Left lung (tissue), 10 donors: ENCODE results near the gene NSD2. TPM values are rescaled to one million over a fixed set of nuclear protein-coding genes. Genes with fewer than 3 reads are reported as not detected.

ENCODE experiments used
- ATAC-seq: fragments of 200-7000 bp; cut with Tn5 transposase; one replicate; pipeline ENCODE4 v1.9.1; 2020; ENCODE audit warnings: moderate library complexity
- DNase-seq, 4 donors: peaks; one replicate each; pipeline ENCODE4 v3.0.0-alpha.2; 2013 to 2020
- H3K27ac ChIP-seq, 2 donors: fragments of 200-600 bp; sonication (generic) in 1 of 2; one replicate each; pipeline versions ENCODE4 v1.5.0 to v1.8.0; 2020 to 2021
- H3K27me3 ChIP-seq, 2 donors: fragments of 200-600 bp; sonication (generic) in 1 of 2; one replicate each; pipeline versions ENCODE4 v1.5.0 to v1.8.0; 2020 to 2021
- H3K36me3 ChIP-seq, 2 donors: fragments of 200-600 bp; sonication (generic) in 1 of 2; one replicate each; pipeline versions ENCODE4 v1.5.0 to v1.8.0; 2020 to 2021
- H3K4me1 ChIP-seq, 2 donors: fragments of 200-600 bp; one replicate each; pipeline ENCODE4 v1.8.0; 2021
- H3K4me3 ChIP-seq, 2 donors: fragments of 200-600 bp; sonication (generic) in 1 of 2; one replicate each; pipeline versions ENCODE4 v1.5.0 to v1.8.0; 2020 to 2021; ENCODE audit warnings: mild to moderate bottlenecking in 1 of 2
- H3K9me3 ChIP-seq, 2 donors: fragments of 200-600 bp; sonication (generic) in 1 of 2; one replicate each; pipeline versions ENCODE4 v1.5.0 to v1.8.0; 2020 to 2021
- intact Hi-C, 2 donors: fragments of 100-400 bp; cut with DNase I; formaldehyde crosslinking; loops; one replicate each; pipeline versions ENCODE4 v1.11.2 to v1.14.2; 2022
- polyA plus RNA-seq, 6 donors: library from polyadenylated mRNA; unstranded; fragments of 120-200 nt; gene quantifications; one replicate each; pipeline ENCODE4 v1.2.1, GENCODE V29; 2013; ENCODE audit not compliant: insufficient read length in 6 of 6
- total RNA-seq, 2 donors: library from RNA; stranded (reverse); fragmentation: NEBNext Ultra II Directional; extraction: Animal tissue kit (Norgen Biotek cat#: 25700); gene quantifications; one replicate each; pipeline ENCODE4 v1.2.1, GENCODE V29; 2021
- TF ChIP-seq, protein P1 (sequence below), 2 donors: fragments of 200-600 bp; sonication (generic) in 1 of 2; IDR thresholded peaks; one replicate each; pipeline versions ENCODE4 v1.5.0 to v1.8.0; 2021; ENCODE audit warnings: antibody characterized with exemption in 2 of 2
- donor health status: DM: no; HTN: yes; CAD: no.
- donor health status: DM: no; HTN: no; CAD: no.

The NSD2 gene
- total and polyA plus RNA-seq, 8 donors = 53.6 to 93.8 (median 80.0) TPM

DNA sequence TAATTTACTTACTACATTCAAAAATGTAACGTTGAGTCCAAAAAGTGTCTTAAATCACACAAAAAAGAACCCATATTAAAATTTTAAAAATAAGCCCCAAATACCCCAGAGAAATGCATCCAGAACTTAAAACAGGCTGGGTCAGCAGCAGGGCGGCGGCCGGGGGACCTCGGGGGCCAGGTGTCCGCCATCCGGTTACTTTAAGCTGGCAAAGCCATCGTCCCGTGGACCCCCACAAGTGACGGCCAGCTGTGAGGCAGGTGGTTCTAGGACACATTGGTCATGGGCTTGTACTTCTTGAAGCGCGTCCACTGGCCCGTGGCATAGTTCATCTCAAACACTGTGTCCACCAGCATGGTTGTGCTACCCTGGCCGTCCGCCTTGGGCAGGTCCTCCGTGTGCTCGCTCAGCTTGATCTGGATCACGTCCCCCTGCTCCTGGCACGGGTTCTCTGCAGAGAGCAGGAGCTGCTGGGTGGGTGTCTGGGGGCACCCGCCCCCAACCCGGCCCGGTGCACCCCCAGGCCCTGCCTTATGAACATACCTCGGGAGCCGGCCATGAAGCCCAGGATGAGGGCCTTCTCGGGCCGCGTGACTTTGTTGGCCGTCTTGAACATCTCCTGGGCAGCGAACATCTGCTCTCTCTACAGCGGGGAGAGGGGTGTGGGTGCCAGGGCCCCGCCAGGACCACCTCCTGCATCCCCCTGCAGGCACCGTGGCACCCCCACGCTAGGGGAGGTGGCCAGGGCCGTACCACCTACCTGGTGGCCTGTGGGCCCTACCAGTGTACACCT, 112.1 kb downstream of the NSD2 start:
- ATAC-seq = no peak

DNA sequence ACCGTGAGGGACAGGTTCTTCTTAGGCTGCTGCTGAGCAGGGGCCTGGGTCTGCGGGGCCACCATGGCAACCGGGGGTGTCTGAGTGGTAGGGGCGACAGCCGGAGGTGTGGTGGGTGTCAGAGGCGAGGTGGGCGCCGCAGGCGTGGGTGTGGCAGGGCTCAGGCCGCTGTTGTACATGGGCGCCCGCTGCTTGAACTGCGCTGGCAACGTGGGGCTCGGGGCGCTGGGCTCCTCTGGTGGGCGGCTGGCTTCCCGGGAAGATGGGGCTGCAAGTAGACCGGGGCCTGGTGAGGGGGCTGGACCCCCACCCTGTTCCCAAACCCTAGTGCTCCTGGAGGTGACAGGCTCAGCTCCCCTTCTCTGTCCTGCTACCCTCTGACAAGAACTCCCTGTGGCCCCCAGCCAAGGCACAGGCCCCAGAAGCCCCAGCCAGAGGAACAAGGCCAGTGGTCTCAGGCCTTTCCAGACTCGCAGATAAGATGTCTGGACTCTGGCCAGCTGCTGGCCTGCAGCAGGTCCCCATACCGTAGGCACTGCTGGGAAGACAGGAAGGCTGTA, 112.7 kb downstream of the NSD2 start:
- TF ChIP-seq, protein P1, sequence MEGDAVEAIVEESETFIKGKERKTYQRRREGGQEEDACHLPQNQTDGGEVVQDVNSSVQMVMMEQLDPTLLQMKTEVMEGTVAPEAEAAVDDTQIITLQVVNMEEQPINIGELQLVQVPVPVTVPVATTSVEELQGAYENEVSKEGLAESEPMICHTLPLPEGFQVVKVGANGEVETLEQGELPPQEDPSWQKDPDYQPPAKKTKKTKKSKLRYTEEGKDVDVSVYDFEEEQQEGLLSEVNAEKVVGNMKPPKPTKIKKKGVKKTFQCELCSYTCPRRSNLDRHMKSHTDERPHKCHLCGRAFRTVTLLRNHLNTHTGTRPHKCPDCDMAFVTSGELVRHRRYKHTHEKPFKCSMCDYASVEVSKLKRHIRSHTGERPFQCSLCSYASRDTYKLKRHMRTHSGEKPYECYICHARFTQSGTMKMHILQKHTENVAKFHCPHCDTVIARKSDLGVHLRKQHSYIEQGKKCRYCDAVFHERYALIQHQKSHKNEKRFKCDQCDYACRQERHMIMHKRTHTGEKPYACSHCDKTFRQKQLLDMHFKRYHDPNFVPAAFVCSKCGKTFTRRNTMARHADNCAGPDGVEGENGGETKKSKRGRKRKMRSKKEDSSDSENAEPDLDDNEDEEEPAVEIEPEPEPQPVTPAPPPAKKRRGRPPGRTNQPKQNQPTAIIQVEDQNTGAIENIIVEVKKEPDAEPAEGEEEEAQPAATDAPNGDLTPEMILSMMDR (IDR thresholded peaks at IDR 0.05) = no peak
- peak in 1 of 4 donors; percentile 23 for DNase-seq
- H3K27ac ChIP-seq = no peak overlapping the region
- ATAC-seq = no peak
- no peak overlapping the region for H3K4me3 ChIP-seq
- H3K36me3 ChIP-seq = peaks cover 0 to 100% of the 10 kb centered on the region in 2 donors
- H3K4me1 ChIP-seq = no peaks in the 10 kb centered on the region
- H3K9me3 ChIP-seq = no peaks in the 10 kb centered on the region
- intact Hi-C loops = no loop called here
- no peaks in the 10 kb centered on the region for H3K27me3 ChIP-seq

More for the DNA sequence above, 112.1 kb downstream of the NSD2 start:
- peak in 1 of 4 donors; percentile 29 for DNase-seq
- H3K27me3 ChIP-seq = no peaks in the 10 kb centered on the region
- H3K4me3 ChIP-seq = no peak overlapping the region
- H3K4me1 ChIP-seq = no peaks in the 10 kb centered on the region
- H3K9me3 ChIP-seq = no peaks in the 10 kb centered on the region
- intact Hi-C loops = no loop called here
- H3K27ac ChIP-seq = no peak overlapping the region
- TF ChIP-seq, protein P1 (IDR thresholded peaks at IDR 0.05) = no peak
- H3K36me3 ChIP-seq = peaks cover 0 to 100% of the 10 kb centered on the region in 2 donors

DNA sequence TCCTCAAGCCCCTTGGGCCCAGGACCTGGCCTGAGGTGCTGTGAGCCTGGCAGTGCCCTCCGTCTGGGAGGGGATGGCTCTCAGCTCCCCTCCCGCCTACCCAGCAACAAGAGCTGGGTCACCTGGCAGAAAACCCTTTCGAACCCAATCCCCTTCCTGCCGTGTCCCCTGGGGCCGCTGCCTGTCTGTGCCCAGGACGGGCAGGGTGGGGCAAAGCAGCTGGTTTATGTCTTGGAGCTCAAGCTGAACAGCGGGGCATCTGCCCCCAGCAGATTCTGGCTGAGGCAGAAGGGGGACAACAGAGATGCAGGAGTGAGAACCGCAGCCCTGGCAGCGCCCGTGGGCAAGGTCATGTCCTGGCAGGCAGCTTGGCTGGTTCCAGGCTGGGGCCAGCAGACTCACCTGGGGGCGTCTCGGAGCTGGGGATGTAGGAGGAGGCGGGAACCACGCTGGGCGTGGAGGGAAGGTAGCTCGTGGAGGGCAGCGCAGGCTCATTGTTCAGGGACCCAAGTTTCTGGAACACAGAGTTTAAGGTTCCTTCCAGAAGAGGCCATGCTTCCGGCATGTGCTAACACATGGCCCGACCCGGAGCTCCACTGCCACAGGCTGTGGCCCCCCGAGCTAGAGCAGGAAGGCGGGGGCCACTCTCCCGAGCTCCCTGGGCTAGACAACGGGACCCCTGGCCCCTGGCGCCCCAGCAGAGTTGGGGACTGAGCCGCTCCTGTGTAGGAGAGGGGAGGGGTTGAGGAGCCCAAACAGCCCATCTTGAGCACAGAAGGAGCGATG, 113.4 kb downstream of the NSD2 start:
- TF ChIP-seq, protein P1 (IDR thresholded peaks at IDR 0.05) = no peak
- no peaks in the 10 kb centered on the region for H3K9me3 ChIP-seq
- intact Hi-C loops = no loop called here
- H3K4me1 ChIP-seq = no peaks in the 10 kb centered on the region
- peak in 1 of 4 donors; percentile 26 for DNase-seq
- ATAC-seq = no peak
- H3K27ac ChIP-seq = no peak overlapping the region
- H3K4me3 ChIP-seq = no peak overlapping the region
- peaks cover 0 to 100% of the 10 kb centered on the region in 2 donors for H3K36me3 ChIP-seq
- no peaks in the 10 kb centered on the region for H3K27me3 ChIP-seq

GRCh38 chr4:1985294-1985693, 114.1 kb downstream of the NSD2 start:
- TF ChIP-seq, protein P1 (IDR thresholded peaks at IDR 0.05) = no peak
- H3K4me1 ChIP-seq = no peaks in the 10 kb centered on the region
- H3K27ac ChIP-seq = no peak overlapping the region
- H3K4me3 ChIP-seq = no peak overlapping the region
- H3K36me3 ChIP-seq = peaks cover 0 to 100% of the 10 kb centered on the region in 2 donors
- intact Hi-C loops = no loop called here
- ATAC-seq = no peak
- no peaks in the 10 kb centered on the region for H3K9me3 ChIP-seq
- H3K27me3 ChIP-seq = no peaks in the 10 kb centered on the region
- peak in 1 of 4 donors; percentile 28 for DNase-seq
